Measurements from ENCODE around the gene CPSF2.

GRCh38 chr14:92199763-92200162 is 78.0 kb downstream of the CPSF2 start:
- TF ChIP-seq FOXM1 (IDR thresholded peaks at IDR 0.05; ENCODE audit: borderline replicate concordance, low read depth) (no peak), REST (IDR thresholded peaks at IDR 0.05; ENCODE audit: low read depth) (no peak), YY1 (IDR thresholded peaks at IDR 0.05; ENCODE audit: low read depth) (no peak), EGR1 (IDR thresholded peaks at IDR 0.05) (no peak), TCF12 (IDR thresholded peaks at IDR 0.05; ENCODE audit: low read depth) (no peak), TEAD4 (IDR thresholded peaks at IDR 0.05) (no peak), RAD21 (IDR thresholded peaks at IDR 0.05; ENCODE audit: low read depth) (no peak), CEBPB (IDR thresholded peaks at IDR 0.05) (no peak), TAF1 (IDR thresholded peaks at IDR 0.05; ENCODE audit: low read depth) (no peak), CREB1 (IDR thresholded peaks at IDR 0.05; ENCODE audit: low read depth) (no peak)
